Thyroid gland (tissue), 4 donors: ENCODE measurements around the gene MKNK2.

Source experiments
- CTCF ChIP-seq, 6 experiments: fragments of 200-600 bp in 3 of 6; fragments of 450-650 bp in 3 of 6; sonication (generic) in 3 of 6; IDR thresholded peaks; one replicate each; pipeline ENCODE4 v1.5.1; 2016 to 2019; ENCODE audit warnings: antibody characterized with exemption in 6 of 6, mild to moderate bottlenecking in 2 of 6, inconsistent platforms in 1 of 6, moderate library complexity in 1 of 6
- POLR2A ChIP-seq, 2 donors: fragments of 450-650 bp; IDR thresholded peaks; one replicate each; pipeline ENCODE4 v1.6.1; 2017; ENCODE audit warnings: antibody characterized with exemption in 2 of 2, mild to moderate bottlenecking in 2 of 2, moderate library complexity in 1 of 2

GRCh38 chr19:2003874-2004273 is 47.2 kb downstream of the MKNK2 start:
- TF ChIP-seq CTCF (IDR thresholded peaks at IDR 0.05) (no peak), POLR2A (IDR thresholded peaks at IDR 0.05) (no peak)
